Ascending aorta (tissue), 2 donors: ENCODE data around the gene WDR86. TPM values are rescaled to one million over a fixed set of nuclear protein-coding genes. Genes with fewer than 3 reads are reported as not detected.

Experiments used
- DNase-seq, 2 donors: peaks; one replicate each; pipeline ENCODE4 v3.0.0-alpha.2; 2019; ENCODE audit warnings: low spot score in 2 of 2
- H3K27ac ChIP-seq, 2 donors: fragments of 200-600 bp; sonication (generic); one replicate each; pipeline ENCODE4 v1.5.1; 2016 to 2017; ENCODE audit warnings: mild to moderate bottlenecking in 1 of 2
- H3K27me3 ChIP-seq: fragments of 200-600 bp; sonication (generic); one replicate; pipeline ENCODE4 v1.5.1; 2017
- H3K36me3 ChIP-seq, 2 donors: fragments of 200-600 bp; sonication (generic); one replicate each; pipeline ENCODE4 v1.5.1; 2016
- H3K4me1 ChIP-seq, 2 donors: fragments of 200-600 bp; sonication (generic); one replicate each; pipeline ENCODE4 v1.5.1; 2016 to 2017; ENCODE audit warnings: mild to moderate bottlenecking in 1 of 2
- H3K4me3 ChIP-seq, 2 donors: fragments of 200-600 bp; sonication (generic); one replicate each; pipeline ENCODE4 v1.5.1; 2016 to 2017; ENCODE audit warnings: mild to moderate bottlenecking in 1 of 2
- H3K9me3 ChIP-seq, 2 donors: fragments of 200-600 bp; sonication (generic); one replicate each; pipeline ENCODE4 v1.5.1; 2016
- CTCF ChIP-seq, 3 experiments: fragments of 200-600 bp in 2 of 3; fragments of 450-650 bp in 1 of 3; sonication (generic) in 2 of 3; IDR thresholded peaks; one replicate each; pipeline ENCODE4 v1.5.1; 2016 to 2019; ENCODE audit warnings: antibody characterized with exemption in 3 of 3, mild to moderate bottlenecking in 1 of 3, moderate library complexity in 1 of 3
- intact Hi-C: fragments of 100-400 bp; cut with DNase I; formaldehyde crosslinking; loops from one replicate; pipeline ENCODE4 v1.15.1; 2023
- total RNA-seq: library from RNA; depleted of rRNA; stranded (reverse); fragments of >200 nt; gene quantifications from one replicate; pipeline ENCODE4 v1.1.0, GENCODE V29; 2016

The WDR86 gene
- total RNA-seq, 1 donor from 2014 or later, result 4.0 TPM

- Histone ChIP-seq H3K36me3 (no peaks in the 10 kb centered on the region), H3K9me3 (peaks cover 5 to 8% of the 10 kb centered on the region in 2 donors), H3K27me3 (no peaks in the 10 kb centered on the region), H3K4me3 (no peak overlapping the region), H3K4me1 (peaks cover 17 to 24% of the 10 kb centered on the region in 2 donors), H3K27ac (no peak overlapping the region)
- intact Hi-C loops, result no loop called here
- TF ChIP-seq CTCF (IDR thresholded peaks at IDR 0.05), result no peak
- DNase-seq, result no peak
Observed at GRCh38 chr7:151423936-151424335, 14.1 kb upstream of the WDR86 start.

GRCh38 chr7:151423226-151423625 is 13.4 kb upstream of the WDR86 start:
- Histone ChIP-seq H3K27me3 (no peaks in the 10 kb centered on the region), H3K4me1 (peaks cover 12 to 18% of the 10 kb centered on the region in 2 donors), H3K27ac (no peak overlapping the region), H3K36me3 (no peaks in the 10 kb centered on the region), H3K9me3 (peaks cover 5 to 10% of the 10 kb centered on the region in 2 donors), H3K4me3 (no peak overlapping the region)
- TF ChIP-seq CTCF (IDR thresholded peaks at IDR 0.05), result no peak
- DNase-seq, result no peak
- intact Hi-C loops, result no loop called here

- Histone ChIP-seq H3K27ac (no peak overlapping the region), H3K9me3 (peaks cover 5 to 10% of the 10 kb centered on the region in 2 donors), H3K27me3 (no peaks in the 10 kb centered on the region), H3K4me3 (no peak overlapping the region), H3K36me3 (no peaks in the 10 kb centered on the region), H3K4me1 (peaks cover 5 to 11% of the 10 kb centered on the region in 2 donors)
- intact Hi-C loops, result no loop called here
- no peak for DNase-seq
- TF ChIP-seq CTCF (IDR thresholded peaks at IDR 0.05), result no peak
Observed at GRCh38 chr7:151422212-151422611, 12.4 kb upstream of the WDR86 start.

- Histone ChIP-seq H3K9me3 (peaks cover 5 to 10% of the 10 kb centered on the region in 2 donors), H3K36me3 (no peaks in the 10 kb centered on the region), H3K27ac (no peak overlapping the region), H3K27me3 (no peaks in the 10 kb centered on the region), H3K4me3 (no peak overlapping the region), H3K4me1 (no peaks in the 10 kb centered on the region)
- no peak for TF ChIP-seq CTCF (IDR thresholded peaks at IDR 0.05)
- no peak for DNase-seq
- intact Hi-C loops, result no loop called here
Observed at GRCh38 chr7:151420144-151420543, 10.3 kb upstream of the WDR86 start.

GRCh38 chr7:151416941-151417315 is 7.1 kb upstream of the WDR86 start:
- intact Hi-C loops, result no loop called here
- H3K36me3 ChIP-seq, result no peaks in the 10 kb centered on the region
- TF ChIP-seq CTCF (IDR thresholded peaks at IDR 0.05), result no peak
- no peak overlapping the region for H3K27ac ChIP-seq
- DNase-seq, result no peak
- no peak overlapping the region for H3K4me3 ChIP-seq
- no peaks in the 10 kb centered on the region for H3K4me1 ChIP-seq
- no peaks in the 10 kb centered on the region for H3K27me3 ChIP-seq
- peaks cover 5 to 10% of the 10 kb centered on the region in 2 donors for H3K9me3 ChIP-seq
